ENCODE data around the gene MAPK10.

DNA sequence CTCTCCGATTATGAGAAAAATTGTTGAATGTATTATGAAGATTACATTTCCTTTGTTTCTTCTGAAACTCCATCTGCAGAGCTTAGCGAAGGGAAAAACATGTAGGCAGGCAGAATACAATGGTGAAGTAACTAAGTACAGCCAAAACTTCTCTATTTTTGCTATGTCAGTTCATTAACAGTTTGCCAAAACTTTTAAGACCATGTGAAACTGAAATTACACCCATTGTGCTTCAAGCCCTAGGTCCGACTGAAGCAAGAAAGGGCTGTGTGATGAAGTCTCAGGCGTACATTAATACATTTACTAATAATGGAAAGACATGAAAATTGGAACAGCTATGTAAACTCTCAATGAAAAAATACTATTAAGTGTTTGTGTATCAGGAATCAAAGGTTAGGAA lies 398.0 kb downstream of the MAPK10 start:
- TF ChIP-seq, protein P1, sequence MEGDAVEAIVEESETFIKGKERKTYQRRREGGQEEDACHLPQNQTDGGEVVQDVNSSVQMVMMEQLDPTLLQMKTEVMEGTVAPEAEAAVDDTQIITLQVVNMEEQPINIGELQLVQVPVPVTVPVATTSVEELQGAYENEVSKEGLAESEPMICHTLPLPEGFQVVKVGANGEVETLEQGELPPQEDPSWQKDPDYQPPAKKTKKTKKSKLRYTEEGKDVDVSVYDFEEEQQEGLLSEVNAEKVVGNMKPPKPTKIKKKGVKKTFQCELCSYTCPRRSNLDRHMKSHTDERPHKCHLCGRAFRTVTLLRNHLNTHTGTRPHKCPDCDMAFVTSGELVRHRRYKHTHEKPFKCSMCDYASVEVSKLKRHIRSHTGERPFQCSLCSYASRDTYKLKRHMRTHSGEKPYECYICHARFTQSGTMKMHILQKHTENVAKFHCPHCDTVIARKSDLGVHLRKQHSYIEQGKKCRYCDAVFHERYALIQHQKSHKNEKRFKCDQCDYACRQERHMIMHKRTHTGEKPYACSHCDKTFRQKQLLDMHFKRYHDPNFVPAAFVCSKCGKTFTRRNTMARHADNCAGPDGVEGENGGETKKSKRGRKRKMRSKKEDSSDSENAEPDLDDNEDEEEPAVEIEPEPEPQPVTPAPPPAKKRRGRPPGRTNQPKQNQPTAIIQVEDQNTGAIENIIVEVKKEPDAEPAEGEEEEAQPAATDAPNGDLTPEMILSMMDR (IDR thresholded peaks at IDR 0.05) = no peak
- TF ChIP-seq NR3C1 (CRISPR knock-in tag; conservative IDR thresholded peaks at IDR 0.05; ENCODE audit: low read depth) (no peak), ETV6 (CRISPR knock-in tag; IDR thresholded peaks at IDR 0.05) (no peak), KAT7 (CRISPR knock-in tag; IDR thresholded peaks at IDR 0.05; ENCODE audit: borderline replicate concordance) (no peak), CREM (CRISPR knock-in tag; IDR thresholded peaks at IDR 0.05) (no peak), TCF7 (CRISPR knock-in tag; IDR thresholded peaks at IDR 0.05; ENCODE audit: low read depth) (no peak)
- TF ChIP-seq, protein P2, sequence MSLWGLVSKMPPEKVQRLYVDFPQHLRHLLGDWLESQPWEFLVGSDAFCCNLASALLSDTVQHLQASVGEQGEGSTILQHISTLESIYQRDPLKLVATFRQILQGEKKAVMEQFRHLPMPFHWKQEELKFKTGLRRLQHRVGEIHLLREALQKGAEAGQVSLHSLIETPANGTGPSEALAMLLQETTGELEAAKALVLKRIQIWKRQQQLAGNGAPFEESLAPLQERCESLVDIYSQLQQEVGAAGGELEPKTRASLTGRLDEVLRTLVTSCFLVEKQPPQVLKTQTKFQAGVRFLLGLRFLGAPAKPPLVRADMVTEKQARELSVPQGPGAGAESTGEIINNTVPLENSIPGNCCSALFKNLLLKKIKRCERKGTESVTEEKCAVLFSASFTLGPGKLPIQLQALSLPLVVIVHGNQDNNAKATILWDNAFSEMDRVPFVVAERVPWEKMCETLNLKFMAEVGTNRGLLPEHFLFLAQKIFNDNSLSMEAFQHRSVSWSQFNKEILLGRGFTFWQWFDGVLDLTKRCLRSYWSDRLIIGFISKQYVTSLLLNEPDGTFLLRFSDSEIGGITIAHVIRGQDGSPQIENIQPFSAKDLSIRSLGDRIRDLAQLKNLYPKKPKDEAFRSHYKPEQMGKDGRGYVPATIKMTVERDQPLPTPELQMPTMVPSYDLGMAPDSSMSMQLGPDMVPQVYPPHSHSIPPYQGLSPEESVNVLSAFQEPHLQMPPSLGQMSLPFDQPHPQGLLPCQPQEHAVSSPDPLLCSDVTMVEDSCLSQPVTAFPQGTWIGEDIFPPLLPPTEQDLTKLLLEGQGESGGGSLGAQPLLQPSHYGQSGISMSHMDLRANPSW (CRISPR knock-in tag; conservative IDR thresholded peaks at IDR 0.05; ENCODE audit: low read depth) = no peak

Data from WTC11 (cell line).